GM12872 (cell line): ENCODE measurements around the gene TERT.

Experiments
- CTCF ChIP-seq: IDR thresholded peaks from 3 replicates; pipeline ENCODE4 v1.5.1; 2011; ENCODE audit warnings: low read depth, mild to moderate bottlenecking, low read length, moderate library complexity; ENCODE audit not compliant: insufficient read depth

The TERT gene

GRCh38 chr5:1216918-1217295 is 78.0 kb downstream of the TERT start:
- no peak for TF ChIP-seq CTCF

- TF ChIP-seq CTCF = no peak
These were observed 78.5 kb downstream of the TERT start for GRCh38 chr5:1216211-1216917.

GRCh38 chr5:1215320-1216096 is 79.4 kb downstream of the TERT start:
- no peak for TF ChIP-seq CTCF

- no peak for TF ChIP-seq CTCF
These were observed 80.0 kb downstream of the TERT start for GRCh38 chr5:1214936-1215220.

- no peak for TF ChIP-seq CTCF
These were observed 80.5 kb downstream of the TERT start for GRCh38 chr5:1214163-1214935.

GRCh38 chr5:1213508-1214162 is 81.2 kb downstream of the TERT start:
- no peak for TF ChIP-seq CTCF

GRCh38 chr5:1212881-1213280 is 82.0 kb downstream of the TERT start:
- TF ChIP-seq CTCF = no peak
